Measurements from ENCODE around the gene TRIP6.

TRIP6 gene

GRCh38 chr7:100921039-100921438, 53.9 kb downstream of the TRIP6 start:
- no peak for DNase-seq
